NCI-H748 (cell line): ENCODE results near the gene FBXL7.

ENCODE experiments used
- DNase-seq: peaks from one replicate; lab custom pipeline; 2025; ENCODE audit not compliant: unreplicated experiment; lab: John Stamatoyannopoulos, UW

The FBXL7 gene

GRCh38 chr5:15575666-15576065 is 75.7 kb downstream of the FBXL7 start:
- DNase-seq: no peak

GRCh38 chr5:15577132-15577531 is 77.2 kb downstream of the FBXL7 start:
- DNase-seq: no peak

- no peak for DNase-seq
Observed at GRCh38 chr5:15577831-15578230, 77.9 kb downstream of the FBXL7 start.

- no peak for DNase-seq
Observed at GRCh38 chr5:15579193-15579990, 79.4 kb downstream of the FBXL7 start.

GRCh38 chr5:15584528-15584927 is 84.5 kb downstream of the FBXL7 start:
- DNase-seq: no peak

GRCh38 chr5:15585128-15585527 is 85.1 kb downstream of the FBXL7 start:
- DNase-seq: no peak

- DNase-seq: no peak
Observed at GRCh38 chr5:15585841-15586591, 86.0 kb downstream of the FBXL7 start.

GRCh38 chr5:15587916-15588315 is 87.9 kb downstream of the FBXL7 start:
- no peak for DNase-seq

GRCh38 chr5:15592728-15593127 is 92.7 kb downstream of the FBXL7 start:
- DNase-seq: peak; percentile 64

- DNase-seq: no peak
Observed at GRCh38 chr5:15594977-15595568, 95.1 kb downstream of the FBXL7 start.

- no peak for DNase-seq
Observed at GRCh38 chr5:15595929-15596328, 95.9 kb downstream of the FBXL7 start.

GRCh38 chr5:15596936-15597335 is 97.0 kb downstream of the FBXL7 start:
- DNase-seq: no peak

- DNase-seq: no peak
Observed at GRCh38 chr5:15597804-15598203, 97.8 kb downstream of the FBXL7 start.

- DNase-seq: peak; percentile 50
Observed at GRCh38 chr5:15598294-15598902, 98.4 kb downstream of the FBXL7 start.

GRCh38 chr5:15600035-15600434 is 100.1 kb downstream of the FBXL7 start:
- no peak for DNase-seq

GRCh38 chr5:15601274-15601673 is 101.3 kb downstream of the FBXL7 start:
- peak; percentile 63 for DNase-seq

- DNase-seq: no peak
Observed at GRCh38 chr5:15601853-15602252, 101.9 kb downstream of the FBXL7 start.

- no peak for DNase-seq
Observed at GRCh38 chr5:15604986-15605385, 105.0 kb downstream of the FBXL7 start.

- no peak for DNase-seq
Observed at GRCh38 chr5:15606197-15606596, 106.2 kb downstream of the FBXL7 start.

GRCh38 chr5:15607076-15607475 is 107.1 kb downstream of the FBXL7 start:
- DNase-seq: no peak

GRCh38 chr5:15609076-15609725 is 109.2 kb downstream of the FBXL7 start:
- no peak for DNase-seq
